Lower lobe of right lung (tissue), 2 donors: Measurements from ENCODE around the gene LTBR. TPM values are rescaled to one million over a fixed set of nuclear protein-coding genes. Genes with fewer than 3 reads are reported as not detected.
A peak's percentile ranks its signal among the peaks of the same experiment; 100 is the strongest.

Source experiments
- ATAC-seq, 2 donors: fragments of 200-7000 bp; cut with Tn5 transposase; one replicate each; pipeline ENCODE4 v1.9.1; 2020 to 2022; ENCODE audit warnings: mild to moderate bottlenecking in 2 of 2, moderate library complexity in 2 of 2
- DNase-seq: peaks from one replicate; pipeline ENCODE4 v3.0.0-alpha.2; 2020
- H3K27ac ChIP-seq: fragments of 200-600 bp; one replicate; pipeline ENCODE4 v1.8.0; 2022
- H3K27me3 ChIP-seq: fragments of 200-600 bp; one replicate; pipeline ENCODE4 v1.8.0; 2022; ENCODE audit warnings: low read depth
- H3K36me3 ChIP-seq: fragments of 200-600 bp; one replicate; pipeline ENCODE4 v1.8.0; 2022; ENCODE audit warnings: mild to moderate bottlenecking
- H3K4me1 ChIP-seq: fragments of 200-600 bp; one replicate; pipeline ENCODE4 v1.8.0; 2022
- H3K4me3 ChIP-seq: fragments of 200-600 bp; one replicate; pipeline ENCODE4 v1.8.0; 2022; ENCODE audit warnings: mild to moderate bottlenecking
- H3K9me3 ChIP-seq: fragments of 200-600 bp; one replicate; pipeline ENCODE4 v1.8.0; 2022
- CTCF ChIP-seq: fragments of 200-600 bp; IDR thresholded peaks from one replicate; pipeline ENCODE4 v1.8.0; 2022; ENCODE audit warnings: antibody characterized with exemption, mild to moderate bottlenecking
- intact Hi-C: fragments of 100-400 bp; cut with DNase I; formaldehyde crosslinking; loops from one replicate; pipeline ENCODE4 v1.11.0; 2022
- total RNA-seq: library from RNA; stranded (reverse); fragmentation: NEBNext Ultra II Directional; extraction: Animal tissue kit (Norgen Biotek cat#: 25700); gene quantifications from one replicate; pipeline ENCODE4 v1.2.1, GENCODE V29; 2021
- donor health status: DM: no; HTN: yes; CAD: no; lungs with severe emphysema.

Gene LTBR
- total RNA-seq, 1 donor from 2014 or later, result 122 TPM

- intact Hi-C loops, result loop anchor here (5.0 kb wide), 1 partner anchor 34 kb away; the partner anchor contains the start of gene TNFRSF1A
- no peaks in the 10 kb centered on the region for H3K9me3 ChIP-seq
- H3K27ac ChIP-seq, result peak overlapping the region; percentile 82
- no peaks in the 10 kb centered on the region for H3K27me3 ChIP-seq
- DNase-seq (peak; percentile 90), ATAC-seq (peak; percentile 75 to 86)
- H3K36me3 ChIP-seq, result no peaks in the 10 kb centered on the region
- H3K4me3 ChIP-seq, result peak overlapping the region; percentile 56
- H3K4me1 ChIP-seq, result peaks cover 73% of the 10 kb centered on the region
- TF ChIP-seq CTCF, result peak; percentile 52
Observed at GRCh38 chr12:6376079-6376869, 7.7 kb upstream of the LTBR start.

- no peak for TF ChIP-seq CTCF
- ATAC-seq (no peak), DNase-seq (no peak)
- Histone ChIP-seq H3K36me3 (no peaks in the 10 kb centered on the region), H3K9me3 (no peaks in the 10 kb centered on the region), H3K27me3 (no peaks in the 10 kb centered on the region), H3K27ac (peak overlapping the region; percentile 82), H3K4me3 (peak overlapping the region; percentile 23), H3K4me1 (peaks cover 68% of the 10 kb centered on the region)
- intact Hi-C loops, result loop anchor here (5.0 kb wide), 1 partner anchor 35 kb away; the partner anchor contains the start of gene TNFRSF1A
Observed at GRCh38 chr12:6376870-6377666, 6.9 kb upstream of the LTBR start.

GRCh38 chr12:6377667-6377994 lies 6.3 kb upstream of the LTBR start:
- DNase-seq (peak; percentile 86), ATAC-seq (peak; percentile 60 to 70)
- no peak for TF ChIP-seq CTCF
- Histone ChIP-seq H3K27me3 (no peaks in the 10 kb centered on the region), H3K4me3 (no peak overlapping the region), H3K27ac (peak overlapping the region; percentile 82), H3K9me3 (no peaks in the 10 kb centered on the region), H3K36me3 (no peaks in the 10 kb centered on the region), H3K4me1 (peaks cover 63% of the 10 kb centered on the region)
- intact Hi-C loops, result loop anchor here (5.0 kb wide), 1 partner anchor 35 kb away; the partner anchor contains the start of gene TNFRSF1A

- ATAC-seq (no peak), DNase-seq (peak; percentile 34)
- intact Hi-C loops, result loop anchor here (5.0 kb wide), 1 partner anchor 37 kb away; the partner anchor contains the start of gene TNFRSF1A
Observed at GRCh38 chr12:6378709-6379472, 5.1 kb upstream of the LTBR start.

More at GRCh38 chr12:6378709-6379472, 5.1 kb upstream of the LTBR start:
- H3K27me3 ChIP-seq, result no peaks in the 10 kb centered on the region
- H3K4me3 ChIP-seq, result no peak overlapping the region
- H3K36me3 ChIP-seq, result no peaks in the 10 kb centered on the region
- H3K4me1 ChIP-seq, result peaks cover 69% of the 10 kb centered on the region
- peak overlapping the region; percentile 82 for H3K27ac ChIP-seq
- no peak for TF ChIP-seq CTCF
- no peaks in the 10 kb centered on the region for H3K9me3 ChIP-seq
